ENCODE results near the gene AFF3.
"Not testable (repeated sequence)": the region's sequence is repeated elsewhere in the genome, so short reads cannot be mapped to it uniquely, and the experiment has no call there.

Gene AFF3

DNA sequence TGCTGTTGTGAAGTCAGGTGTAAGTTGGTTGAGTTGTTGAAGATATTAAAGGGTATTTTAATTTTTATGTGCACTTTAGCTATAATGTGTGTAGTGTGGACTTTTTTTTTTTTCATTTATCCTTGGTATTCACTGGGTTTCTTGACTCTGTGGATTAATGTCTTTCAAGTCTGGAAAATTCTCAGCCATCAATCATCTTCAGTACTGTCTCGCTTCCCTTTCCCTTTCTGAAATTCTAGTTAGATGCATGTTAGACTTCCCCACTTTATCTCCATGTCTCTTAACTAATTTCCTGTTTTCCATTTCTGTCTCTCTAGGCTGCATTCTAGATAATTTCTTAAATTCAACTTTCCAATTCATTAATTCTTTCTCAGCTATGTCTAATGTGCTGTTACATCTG lies 404.9 kb downstream of the AFF3 start:
- no peak for DNase-seq (ENCODE audit: low spot score)

DNA sequence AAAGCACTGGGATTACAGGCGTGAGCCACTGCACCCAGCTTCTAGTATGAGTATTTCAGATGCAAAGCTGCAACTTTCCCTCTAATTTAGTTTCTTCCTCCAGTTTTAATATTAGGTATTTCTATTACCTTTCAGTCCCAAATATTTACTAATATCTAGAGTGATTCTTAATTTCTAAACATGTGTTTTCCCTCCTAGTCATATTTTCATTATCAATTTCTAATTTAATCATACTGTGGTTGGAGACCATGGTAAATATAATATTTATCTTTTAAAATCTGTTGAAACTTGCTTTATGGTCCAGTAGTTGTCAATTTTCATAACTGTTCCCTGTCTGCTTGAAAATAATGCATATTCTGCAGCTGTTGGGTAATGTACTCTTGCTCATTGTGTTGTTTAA lies 406.6 kb downstream of the AFF3 start:
- DNase-seq (ENCODE audit: low spot score), result no peak

DNA sequence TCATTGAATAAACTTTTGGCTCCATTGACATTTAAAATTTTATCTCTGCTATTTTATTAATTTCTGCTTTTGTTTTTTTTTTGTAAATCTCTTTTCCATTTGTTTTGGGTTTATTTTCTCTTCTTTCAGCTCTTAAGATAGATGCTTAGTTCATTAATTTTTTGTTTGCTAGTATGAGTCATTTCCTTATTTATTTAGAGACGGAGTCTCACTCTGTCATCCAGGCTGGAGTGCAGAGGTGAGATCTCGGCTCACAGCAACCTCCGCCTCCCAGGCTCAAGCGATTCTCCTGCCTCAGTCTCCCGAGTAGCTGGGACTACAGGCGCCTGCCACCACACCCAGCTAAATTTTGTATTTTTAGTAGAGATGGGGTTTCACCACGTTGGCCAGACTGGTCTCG lies 407.1 kb downstream of the AFF3 start:
- DNase-seq (ENCODE audit: low spot score), result not testable (repeated sequence)

DNA sequence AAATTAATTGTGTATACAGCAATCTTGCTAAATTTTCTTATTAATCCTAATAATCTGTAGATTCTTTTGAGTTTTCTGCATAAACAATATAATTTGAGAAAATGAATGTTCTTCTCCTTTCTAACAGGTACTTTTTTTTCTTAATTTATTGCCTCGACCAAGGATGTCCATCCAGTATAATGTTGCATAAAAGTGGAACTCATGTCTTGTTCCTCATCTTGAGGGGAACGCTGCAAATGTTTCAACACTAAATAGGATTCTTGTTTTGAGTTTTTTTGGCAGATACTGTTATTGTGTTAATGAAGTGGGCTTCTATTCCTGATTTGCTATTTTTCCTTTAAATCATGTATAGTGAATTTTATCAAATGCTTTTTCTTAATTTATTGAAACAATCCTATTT lies 408.2 kb downstream of the AFF3 start:
- DNase-seq (ENCODE audit: low spot score), result no peak

DNA sequence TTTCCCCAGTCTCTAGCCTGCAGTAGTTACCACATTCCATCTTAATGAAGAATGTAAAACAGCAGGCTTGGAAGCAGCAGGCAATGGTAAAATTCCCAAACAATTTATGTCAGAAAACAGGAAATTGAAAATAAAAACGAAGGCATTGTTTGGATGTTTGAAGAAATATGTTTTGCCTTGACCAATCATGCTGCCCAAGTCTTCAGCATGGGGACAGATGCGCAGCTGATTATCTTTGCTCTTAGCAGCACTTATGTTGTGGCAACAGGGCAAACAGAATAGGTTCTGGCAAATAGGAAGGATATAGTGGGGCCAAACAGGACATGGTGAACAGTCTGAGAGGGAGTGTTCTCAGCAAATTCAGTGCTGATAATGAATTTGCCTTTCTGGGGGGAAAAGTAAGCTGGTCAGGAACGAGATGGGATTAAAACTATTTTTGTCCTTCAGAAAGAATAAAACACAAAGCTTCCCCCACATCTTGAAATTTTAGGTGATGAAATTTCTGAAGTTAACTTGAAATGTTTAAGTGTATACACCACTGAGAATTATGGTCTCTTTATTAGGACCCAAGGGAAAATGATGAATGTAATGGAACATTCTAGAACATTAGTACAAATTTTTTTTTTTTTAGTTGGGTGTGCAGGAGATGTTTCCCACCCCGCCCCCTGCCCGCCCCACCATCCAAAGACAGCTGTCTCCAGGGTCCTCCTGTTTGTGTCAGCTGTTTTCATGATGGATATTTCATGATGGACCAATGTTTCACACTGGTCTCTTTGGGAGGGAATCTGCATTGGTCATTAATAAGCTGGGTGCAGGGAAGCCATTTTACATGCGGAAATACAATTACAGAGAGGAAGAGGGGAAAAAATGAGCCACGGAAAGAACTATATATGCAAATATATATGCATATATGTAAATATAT lies 413.0 kb downstream of the AFF3 start:
- peak; percentile 85 for DNase-seq (ENCODE audit: low spot score)

GRCh38 chr2:99728166-99728565 lies 414.2 kb downstream of the AFF3 start:
- DNase-seq (ENCODE audit: low spot score), result no peak

DNA sequence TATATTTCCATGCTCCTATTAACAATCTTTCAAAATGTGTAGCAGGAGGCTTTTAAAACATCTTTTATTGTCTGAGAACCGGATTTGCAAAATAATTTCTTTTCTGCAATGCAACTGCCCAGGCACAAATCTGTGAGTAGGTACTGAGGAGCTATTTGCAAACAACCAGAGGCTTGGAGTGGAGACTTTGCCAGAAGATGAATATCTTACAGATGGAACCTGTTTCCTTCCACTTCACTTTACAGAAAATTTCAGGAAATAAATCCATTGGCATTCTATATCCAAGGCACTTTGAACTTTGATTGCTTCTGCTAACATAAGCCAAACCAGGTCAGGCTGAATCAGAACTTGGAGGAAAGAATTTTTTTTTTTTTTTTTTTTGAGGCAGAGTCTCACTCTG lies 415.2 kb downstream of the AFF3 start:
- DNase-seq (ENCODE audit: low spot score), result no peak

GRCh38 chr2:99726691-99727090 lies 415.7 kb downstream of the AFF3 start:
- DNase-seq (ENCODE audit: low spot score), result no peak

- DNase-seq (ENCODE audit: low spot score), result peak; percentile 12
Observed at GRCh38 chr2:99725820-99726219, 416.6 kb downstream of the AFF3 start.

DNA sequence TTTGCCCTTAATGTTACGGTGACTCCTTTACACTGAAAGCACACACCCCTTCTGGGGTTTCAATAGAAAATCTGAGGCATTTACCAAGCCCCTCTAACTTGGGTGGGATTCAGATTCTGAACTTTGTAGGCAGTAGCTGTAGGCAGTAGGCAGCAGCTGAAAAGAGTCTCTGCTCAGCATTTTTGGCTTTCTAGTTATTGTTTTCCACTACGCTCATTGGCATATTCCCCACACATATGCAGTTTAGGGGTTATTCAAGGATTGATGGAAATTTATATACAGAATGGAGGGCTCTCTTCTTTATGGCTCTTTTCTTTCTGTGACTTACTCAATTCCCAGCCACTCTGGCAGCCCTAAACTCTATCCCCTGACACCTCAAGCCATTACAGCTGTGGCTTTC lies 419.9 kb downstream of the AFF3 start:
- no peak for DNase-seq (ENCODE audit: low spot score)

GRCh38 chr2:99719102-99719501 lies 423.3 kb downstream of the AFF3 start:
- DNase-seq (ENCODE audit: low spot score), result no peak

DNA sequence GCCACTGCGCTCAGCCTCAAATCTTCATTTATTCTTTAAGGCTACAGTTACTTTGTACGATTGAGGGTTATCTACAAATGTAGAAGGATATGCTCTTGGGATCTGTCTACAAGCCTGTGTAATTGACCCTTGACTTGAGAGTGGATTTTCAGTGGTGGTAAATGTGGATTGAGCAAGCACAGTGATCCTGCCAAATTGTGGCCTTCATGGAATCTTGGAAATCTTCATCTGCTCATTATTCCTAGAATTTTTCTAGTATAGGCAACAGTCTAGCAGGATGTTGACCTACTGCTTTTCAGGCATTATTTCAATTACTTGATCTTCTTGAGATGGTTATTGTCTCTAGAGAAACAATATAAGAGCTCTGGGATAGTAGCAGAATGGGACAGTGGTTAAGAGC lies 426.4 kb downstream of the AFF3 start:
- peak; percentile 55 for DNase-seq (ENCODE audit: low spot score)

DNA sequence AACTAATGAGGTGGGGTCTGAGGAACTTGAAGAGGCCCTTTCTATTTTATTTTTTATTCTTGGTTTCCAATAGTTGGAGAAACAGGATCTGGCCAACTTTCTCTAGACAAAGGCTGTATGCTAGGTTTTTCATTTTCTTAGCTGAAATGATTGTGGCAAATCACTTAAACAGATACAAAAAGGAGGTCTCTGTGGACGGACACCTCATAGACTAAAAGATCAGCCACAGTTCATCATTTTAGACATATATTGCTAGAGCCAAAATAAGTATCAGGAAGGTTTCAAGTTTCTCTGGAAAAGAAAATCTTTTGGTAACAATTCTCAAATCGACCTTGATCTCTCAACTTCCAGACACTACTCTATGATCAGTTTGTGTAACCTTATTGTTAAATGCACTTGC lies 428.0 kb downstream of the AFF3 start:
- DNase-seq (ENCODE audit: low spot score), result no peak

- DNase-seq (ENCODE audit: low spot score), result no peak
Observed at GRCh38 chr2:99711144-99711543, 431.2 kb downstream of the AFF3 start.

- DNase-seq (ENCODE audit: low spot score), result peak; percentile 35
Observed at GRCh38 chr2:99710721-99711120, 431.7 kb downstream of the AFF3 start.

- no peak for DNase-seq (ENCODE audit: low spot score)
Observed at GRCh38 chr2:99709229-99709628, 433.2 kb downstream of the AFF3 start.

DNA sequence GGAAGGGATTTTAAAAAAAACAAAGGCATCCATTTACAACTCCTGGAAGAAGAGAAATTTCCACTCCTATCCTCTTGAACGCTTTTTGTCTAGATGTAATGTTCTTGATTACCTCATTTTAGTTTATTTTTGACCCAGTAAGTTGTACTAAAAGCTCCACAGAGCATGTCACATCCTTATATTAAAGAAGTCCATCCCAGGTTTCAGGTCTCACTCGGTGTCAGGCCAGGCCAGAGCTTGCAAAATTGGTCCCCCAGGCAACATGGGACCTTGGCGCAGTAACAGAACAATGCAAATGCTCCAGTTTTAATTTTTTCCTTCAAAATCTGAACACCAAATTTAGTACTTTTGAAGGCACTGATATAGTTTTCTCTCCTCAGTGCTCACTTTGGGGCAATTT lies 434.2 kb downstream of the AFF3 start:
- no peak for DNase-seq (ENCODE audit: low spot score)

GRCh38 chr2:99707592-99707991 lies 434.8 kb downstream of the AFF3 start:
- peak; percentile 68 for DNase-seq (ENCODE audit: low spot score)

DNA sequence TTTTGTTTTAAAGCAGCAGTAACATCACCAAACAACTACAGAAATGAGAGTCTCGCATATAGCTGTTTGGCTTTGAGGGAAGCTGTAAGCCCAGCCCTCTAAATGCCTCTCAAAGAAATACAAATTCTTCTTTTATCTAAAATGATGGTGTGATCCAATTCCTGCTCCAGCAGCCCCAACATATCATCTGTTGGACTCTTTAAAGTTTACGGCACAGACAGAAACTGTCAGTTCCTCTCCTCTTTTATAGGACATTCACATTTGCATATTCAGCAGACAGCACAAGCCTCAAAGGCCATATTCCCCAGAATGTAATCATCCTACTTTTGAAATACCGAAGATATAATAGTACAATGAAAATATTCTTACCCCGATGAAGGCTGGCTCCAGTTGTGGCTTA lies 435.7 kb downstream of the AFF3 start:
- DNase-seq (ENCODE audit: low spot score), result no peak

DNA sequence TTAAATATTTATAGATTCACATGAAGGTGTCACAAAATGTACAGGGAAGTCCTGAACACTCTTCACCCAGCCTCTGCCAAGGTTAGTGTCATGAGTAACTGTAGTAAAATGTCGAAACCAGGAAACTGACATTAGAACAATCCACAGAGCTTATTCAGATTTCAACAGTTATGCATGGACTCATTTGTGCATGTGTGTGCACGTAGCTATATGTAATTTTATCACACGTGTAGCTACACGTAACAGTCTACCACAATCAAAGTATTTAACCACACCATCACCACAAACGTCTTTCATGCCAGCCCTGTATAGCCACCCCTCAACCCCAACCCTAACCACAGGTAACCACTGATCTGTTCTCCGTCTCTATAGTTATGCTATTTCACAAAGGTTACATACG lies 440.9 kb downstream of the AFF3 start:
- DNase-seq (ENCODE audit: low spot score), result no peak

- DNase-seq (ENCODE audit: low spot score), result no peak
Observed at GRCh38 chr2:99700482-99701398, 441.6 kb downstream of the AFF3 start.

- DNase-seq (ENCODE audit: low spot score), result peak; percentile 24
Observed at GRCh38 chr2:99698896-99699295, 443.5 kb downstream of the AFF3 start.

Measured in AG20443 (cell line).